Activated B cell treated with CpG ODN at 0.5 μM for 24 hours (primary cell): Measurements from ENCODE around the gene DLG2. TPM values are rescaled to one million over a fixed set of nuclear protein-coding genes. Genes with fewer than 3 reads are reported as not detected.

ENCODE experiments used
- ATAC-seq: fragments of 200-7000 bp; cut with Tn5 transposase; one replicate; pipeline ENCODE4 v1.10.0; 2021; ENCODE audit warnings: low read depth, mild to moderate bottlenecking, moderate library complexity
- CTCF ChIA-PET: fragments of 350-600 bp; sonication (Branson Sonifier 250); formaldehyde crosslinking; loops from one replicate; lab custom pipeline; 2021; ENCODE audit warnings: antibody characterized with exemption; lab: Charles Lee
- POLR2A ChIA-PET: fragments of 350-600 bp; sonication (Branson Sonifier 250); formaldehyde crosslinking; loops from one replicate; lab custom pipeline; 2021; ENCODE audit warnings: antibody characterized with exemption; lab: Charles Lee
- DNase-seq: peaks from one replicate; pipeline ENCODE4 v3.0.0; 2022
- H3K27ac Mint-ChIP-seq: one replicate; pipeline ENCODE4 v1.8.0; 2020; ENCODE audit warnings: mixed read lengths
- H3K27me3 Mint-ChIP-seq: one replicate; pipeline ENCODE4 v1.8.0; 2021; ENCODE audit warnings: mixed read lengths
- H3K36me3 Mint-ChIP-seq: one replicate; pipeline ENCODE4 v1.8.0; 2021; ENCODE audit warnings: low read depth, mixed read lengths
- H3K4me1 Mint-ChIP-seq: one replicate; pipeline ENCODE4 v1.8.0; 2021; ENCODE audit warnings: mixed read lengths
- H3K4me3 Mint-ChIP-seq: one replicate; pipeline ENCODE4 v1.8.0; 2020; ENCODE audit warnings: mild to moderate bottlenecking, mixed read lengths
- H3K9me3 Mint-ChIP-seq: one replicate; pipeline ENCODE4 v1.8.0; 2020; ENCODE audit warnings: mixed read lengths
- intact Hi-C: fragments of 100-400 bp; cut with micrococcal nuclease; formaldehyde crosslinking; loops from one replicate; pipeline ENCODE4 v1.15.1; 2024
- total RNA-seq: library from RNA; stranded (reverse); gene quantifications from 2 replicates; pipeline ENCODE4 v1.2.3, GENCODE V29; 2022
- TF ChIP-seq, protein P1 (sequence below): fragments of 200-600 bp; IDR thresholded peaks from one replicate; pipeline ENCODE4 v1.8.0; 2022; ENCODE audit warnings: antibody characterized with exemption, mild to moderate bottlenecking

The DLG2 gene
- total RNA-seq, 1 donor from 2014 or later: 2.7 TPM

DNA sequence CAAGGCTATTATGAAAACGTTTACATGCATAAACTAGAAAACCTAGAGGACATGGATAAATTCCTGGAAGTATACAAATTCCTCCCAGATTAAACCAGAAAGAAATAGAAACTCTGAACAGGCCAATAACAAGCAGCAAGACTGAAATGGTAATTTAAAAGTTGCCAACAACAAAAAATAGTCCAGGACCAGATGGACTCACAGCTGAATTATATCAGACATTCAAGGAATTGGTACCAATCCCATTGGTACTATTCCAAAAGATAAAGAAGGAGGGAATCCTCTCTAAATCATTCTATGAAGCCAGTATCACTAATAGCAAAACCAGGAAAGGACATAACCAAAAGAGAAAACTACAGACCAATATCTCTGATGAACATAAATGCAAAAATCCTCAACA, 236.0 kb downstream of the DLG2 start:
- Mint-ChIP-seq H3K27ac (no peak overlapping the region), H3K9me3 (peaks cover 4% of the 10 kb centered on the region), H3K4me3 (no peak overlapping the region), H3K36me3 (no peaks in the 10 kb centered on the region), H3K27me3 (no peaks in the 10 kb centered on the region), H3K4me1 (peaks cover 9% of the 10 kb centered on the region)
- DNase-seq: no peak
- CTCF ChIA-PET: no interaction called here
- TF ChIP-seq, protein P1, sequence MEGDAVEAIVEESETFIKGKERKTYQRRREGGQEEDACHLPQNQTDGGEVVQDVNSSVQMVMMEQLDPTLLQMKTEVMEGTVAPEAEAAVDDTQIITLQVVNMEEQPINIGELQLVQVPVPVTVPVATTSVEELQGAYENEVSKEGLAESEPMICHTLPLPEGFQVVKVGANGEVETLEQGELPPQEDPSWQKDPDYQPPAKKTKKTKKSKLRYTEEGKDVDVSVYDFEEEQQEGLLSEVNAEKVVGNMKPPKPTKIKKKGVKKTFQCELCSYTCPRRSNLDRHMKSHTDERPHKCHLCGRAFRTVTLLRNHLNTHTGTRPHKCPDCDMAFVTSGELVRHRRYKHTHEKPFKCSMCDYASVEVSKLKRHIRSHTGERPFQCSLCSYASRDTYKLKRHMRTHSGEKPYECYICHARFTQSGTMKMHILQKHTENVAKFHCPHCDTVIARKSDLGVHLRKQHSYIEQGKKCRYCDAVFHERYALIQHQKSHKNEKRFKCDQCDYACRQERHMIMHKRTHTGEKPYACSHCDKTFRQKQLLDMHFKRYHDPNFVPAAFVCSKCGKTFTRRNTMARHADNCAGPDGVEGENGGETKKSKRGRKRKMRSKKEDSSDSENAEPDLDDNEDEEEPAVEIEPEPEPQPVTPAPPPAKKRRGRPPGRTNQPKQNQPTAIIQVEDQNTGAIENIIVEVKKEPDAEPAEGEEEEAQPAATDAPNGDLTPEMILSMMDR: no peak
- ATAC-seq: no peak
- intact Hi-C loops: no loop called here
- POLR2A ChIA-PET: no interaction called here

DNA sequence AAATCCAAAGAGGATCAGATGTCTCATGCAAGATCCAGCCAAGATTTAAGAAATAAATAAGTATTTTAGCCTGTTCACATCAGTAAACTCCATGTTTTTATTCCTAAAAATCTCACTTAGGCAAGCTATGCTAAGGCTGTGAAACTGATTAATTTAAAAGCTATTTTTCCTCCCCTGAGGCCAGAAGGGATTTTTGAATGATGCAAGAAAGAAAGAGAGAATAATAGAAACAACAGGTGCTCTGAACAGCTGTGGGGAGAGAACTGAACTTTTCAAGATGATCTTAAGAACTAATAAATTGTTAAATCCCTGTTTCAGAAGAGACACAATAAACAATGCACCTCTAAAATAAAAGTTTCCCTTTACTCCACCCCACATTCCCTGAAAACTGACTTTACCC, 241.6 kb downstream of the DLG2 start:
- no peak overlapping the region for H3K4me3 Mint-ChIP-seq
- ATAC-seq (no peak), DNase-seq (no peak)
- ChIA-PET POLR2A (no interaction called here), CTCF (no interaction called here)
- H3K27ac Mint-ChIP-seq: no peak overlapping the region
- intact Hi-C loops: no loop called here
- no peaks in the 10 kb centered on the region for H3K27me3 Mint-ChIP-seq
- H3K36me3 Mint-ChIP-seq: no peaks in the 10 kb centered on the region
- H3K9me3 Mint-ChIP-seq: peaks cover 18% of the 10 kb centered on the region
- no peaks in the 10 kb centered on the region for H3K4me1 Mint-ChIP-seq
- TF ChIP-seq, protein P1: no peak

DNA sequence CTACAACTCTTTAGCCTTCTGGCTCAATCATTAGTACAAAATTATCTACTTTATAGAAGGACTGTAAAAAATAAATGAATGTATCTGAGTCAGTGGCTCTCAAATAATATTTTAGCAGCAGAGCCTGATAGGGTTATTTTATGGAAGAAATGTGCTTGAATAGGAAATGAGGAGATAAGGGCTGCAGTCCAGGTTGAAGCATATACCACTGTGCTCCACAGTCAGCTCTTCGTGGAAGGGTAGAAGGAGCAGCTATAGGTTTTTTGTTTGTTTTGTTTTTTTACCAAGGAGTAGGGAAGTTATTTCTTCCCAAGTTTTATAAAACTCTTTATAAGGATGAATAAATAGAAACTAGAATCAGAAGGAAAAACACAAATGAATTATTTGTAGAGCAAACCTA, 242.0 kb downstream of the DLG2 start:
- Mint-ChIP-seq H3K27ac (no peak overlapping the region), H3K9me3 (peaks cover 18% of the 10 kb centered on the region), H3K4me3 (no peak overlapping the region), H3K4me1 (no peaks in the 10 kb centered on the region), H3K27me3 (no peaks in the 10 kb centered on the region), H3K36me3 (no peaks in the 10 kb centered on the region)
- ATAC-seq (no peak), DNase-seq (no peak)
- intact Hi-C loops: no loop called here
- TF ChIP-seq, protein P1: no peak
- CTCF ChIA-PET: no interaction called here
- POLR2A ChIA-PET: no interaction called here

DNA sequence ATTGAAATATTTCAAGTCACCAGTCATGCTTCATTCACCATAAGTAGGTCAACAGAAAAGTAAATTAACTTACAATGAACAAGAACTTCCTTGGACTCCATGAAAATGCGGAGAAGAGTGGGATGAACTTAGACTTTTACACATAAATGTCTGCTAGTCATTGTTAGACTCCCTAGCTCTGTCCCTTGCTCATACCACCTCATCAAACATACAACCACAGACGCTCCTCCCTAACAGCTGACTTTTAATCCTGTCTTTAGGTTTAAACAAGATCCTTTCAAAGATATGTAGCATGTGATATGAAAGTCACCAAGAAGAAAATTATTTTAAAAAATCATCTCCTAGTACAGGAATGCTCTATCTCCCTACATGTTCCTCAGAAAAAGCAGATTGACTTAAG, 248.1 kb downstream of the DLG2 start:
- TF ChIP-seq, protein P1: no peak

DNA sequence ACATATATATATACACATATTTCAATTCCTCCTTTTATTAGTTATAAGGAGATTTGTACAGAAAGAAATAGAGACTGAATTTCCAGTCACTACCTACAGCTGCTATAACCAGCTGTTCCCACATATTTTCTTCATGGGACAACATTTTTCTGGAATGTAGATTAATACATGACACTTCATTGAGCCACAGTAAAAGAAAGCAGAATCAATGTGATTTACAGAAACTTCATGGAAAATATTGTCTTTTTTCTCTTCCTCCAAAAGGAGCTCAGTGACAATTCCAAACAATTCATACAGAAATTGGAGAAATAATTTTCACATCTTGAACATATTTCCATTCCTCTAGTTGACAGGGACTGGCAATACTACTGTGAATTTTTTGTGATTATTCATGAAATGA, 249.2 kb downstream of the DLG2 start:
- Mint-ChIP-seq H3K9me3 (peaks cover 11% of the 10 kb centered on the region), H3K36me3 (no peaks in the 10 kb centered on the region), H3K27me3 (no peaks in the 10 kb centered on the region), H3K4me3 (no peak overlapping the region), H3K27ac (no peak overlapping the region), H3K4me1 (no peaks in the 10 kb centered on the region)
- intact Hi-C loops: no loop called here
- no peak for ATAC-seq
- DNase-seq: no peak
- CTCF ChIA-PET: no interaction called here
- POLR2A ChIA-PET: no interaction called here
- TF ChIP-seq, protein P1: no peak

More for the DNA sequence above, 248.1 kb downstream of the DLG2 start:
- POLR2A ChIA-PET: no interaction called here
- H3K36me3 Mint-ChIP-seq: no peaks in the 10 kb centered on the region
- H3K27ac Mint-ChIP-seq: no peak overlapping the region
- CTCF ChIA-PET: no interaction called here
- H3K4me1 Mint-ChIP-seq: no peaks in the 10 kb centered on the region
- no peak overlapping the region for H3K4me3 Mint-ChIP-seq
- no peak for DNase-seq
- H3K27me3 Mint-ChIP-seq: no peaks in the 10 kb centered on the region
- peaks cover 17% of the 10 kb centered on the region for H3K9me3 Mint-ChIP-seq
- intact Hi-C loops: no loop called here
- no peak for ATAC-seq
